ENCODE measurements around the gene IFT57.

The IFT57 gene

GRCh38 chr3:108239082-108239481 lies 16.9 kb upstream of the IFT57 start:
- no peak overlapping the region for H3K27ac ChIP-seq (ENCODE audit: low read depth, low read length)
- H3K27me3 ChIP-seq (ENCODE audit: control insufficient read depth, insufficient read depth, low read length): no peaks in the 10 kb centered on the region

GRCh38 chr3:108235290-108235689 lies 13.1 kb upstream of the IFT57 start:
- Histone ChIP-seq H3K36me3 (ENCODE audit: control insufficient read depth, insufficient read depth, low read length) (no peaks in the 10 kb centered on the region), H3K27ac (ENCODE audit: low read depth, low read length) (no peak overlapping the region), H3K9ac (ENCODE audit: low read length) (no peak overlapping the region), H3K4me3 (ENCODE audit: low read length) (no peak overlapping the region), H3K27me3 (ENCODE audit: control insufficient read depth, insufficient read depth, low read length) (no peaks in the 10 kb centered on the region), H3K4me1 (ENCODE audit: control insufficient read depth, insufficient read depth, low read length) (no peaks in the 10 kb centered on the region)

More at GRCh38 chr3:108239082-108239481, 16.9 kb upstream of the IFT57 start:
- Histone ChIP-seq H3K36me3 (ENCODE audit: control insufficient read depth, insufficient read depth, low read length) (no peaks in the 10 kb centered on the region), H3K9ac (ENCODE audit: low read length) (no peak overlapping the region), H3K4me3 (ENCODE audit: low read length) (no peak overlapping the region), H3K4me1 (ENCODE audit: control insufficient read depth, insufficient read depth, low read length) (no peaks in the 10 kb centered on the region)

GRCh38 chr3:108234387-108234957 lies 12.2 kb upstream of the IFT57 start:
- H3K27me3 ChIP-seq (ENCODE audit: control insufficient read depth, insufficient read depth, low read length): no peaks in the 10 kb centered on the region
- no peak overlapping the region for H3K9ac ChIP-seq (ENCODE audit: low read length)
- no peak overlapping the region for H3K4me3 ChIP-seq (ENCODE audit: low read length)
- H3K4me1 ChIP-seq (ENCODE audit: control insufficient read depth, insufficient read depth, low read length): no peaks in the 10 kb centered on the region
- no peak overlapping the region for H3K27ac ChIP-seq (ENCODE audit: low read depth, low read length)
- H3K36me3 ChIP-seq (ENCODE audit: control insufficient read depth, insufficient read depth, low read length): no peaks in the 10 kb centered on the region

GRCh38 chr3:108228286-108228685 lies 6.1 kb upstream of the IFT57 start:
- H3K36me3 ChIP-seq (ENCODE audit: control insufficient read depth, insufficient read depth, low read length): no peaks in the 10 kb centered on the region
- no peaks in the 10 kb centered on the region for H3K27me3 ChIP-seq (ENCODE audit: control insufficient read depth, insufficient read depth, low read length)
- H3K4me1 ChIP-seq (ENCODE audit: control insufficient read depth, insufficient read depth, low read length): peaks cover 2% of the 10 kb centered on the region
- no peak overlapping the region for H3K27ac ChIP-seq (ENCODE audit: low read depth, low read length)
- no peak overlapping the region for H3K4me3 ChIP-seq (ENCODE audit: low read length)
- no peak overlapping the region for H3K9ac ChIP-seq (ENCODE audit: low read length)

- H3K36me3 ChIP-seq (ENCODE audit: control insufficient read depth, insufficient read depth, low read length): no peaks in the 10 kb centered on the region
Observed at GRCh38 chr3:108227131-108227530, 4.9 kb upstream of the IFT57 start.

GRCh38 chr3:108225221-108225620 lies 3.0 kb upstream of the IFT57 start:
- Histone ChIP-seq H3K27ac (ENCODE audit: low read depth, low read length) (no peak overlapping the region), H3K9ac (ENCODE audit: low read length) (no peak overlapping the region), H3K36me3 (ENCODE audit: control insufficient read depth, insufficient read depth, low read length) (no peaks in the 10 kb centered on the region), H3K4me1 (ENCODE audit: control insufficient read depth, insufficient read depth, low read length) (peaks cover 12% of the 10 kb centered on the region), H3K4me3 (ENCODE audit: low read length) (no peak overlapping the region), H3K27me3 (ENCODE audit: control insufficient read depth, insufficient read depth, low read length) (no peaks in the 10 kb centered on the region)

More at GRCh38 chr3:108227131-108227530, 4.9 kb upstream of the IFT57 start:
- H3K27ac ChIP-seq (ENCODE audit: low read depth, low read length): no peak overlapping the region
- H3K4me1 ChIP-seq (ENCODE audit: control insufficient read depth, insufficient read depth, low read length): peaks cover 5% of the 10 kb centered on the region
- no peak overlapping the region for H3K4me3 ChIP-seq (ENCODE audit: low read length)
- H3K9ac ChIP-seq (ENCODE audit: low read length): no peak overlapping the region
- H3K27me3 ChIP-seq (ENCODE audit: control insufficient read depth, insufficient read depth, low read length): no peaks in the 10 kb centered on the region

- Histone ChIP-seq H3K4me3 (ENCODE audit: low read length) (no peak overlapping the region), H3K27ac (ENCODE audit: low read depth, low read length) (no peak overlapping the region), H3K4me1 (ENCODE audit: control insufficient read depth, insufficient read depth, low read length) (peaks cover 12% of the 10 kb centered on the region), H3K9ac (ENCODE audit: low read length) (no peak overlapping the region), H3K36me3 (ENCODE audit: control insufficient read depth, insufficient read depth, low read length) (no peaks in the 10 kb centered on the region), H3K27me3 (ENCODE audit: control insufficient read depth, insufficient read depth, low read length) (no peaks in the 10 kb centered on the region)
Observed at GRCh38 chr3:108223928-108224327, 1.7 kb upstream of the IFT57 start.

- peak overlapping the region; percentile 76 for H3K9ac ChIP-seq (ENCODE audit: low read length)
- no peaks in the 10 kb centered on the region for H3K36me3 ChIP-seq (ENCODE audit: control insufficient read depth, insufficient read depth, low read length)
- H3K27me3 ChIP-seq (ENCODE audit: control insufficient read depth, insufficient read depth, low read length): no peaks in the 10 kb centered on the region
- H3K27ac ChIP-seq (ENCODE audit: low read depth, low read length): peak overlapping the region; percentile 45
- H3K4me3 ChIP-seq (ENCODE audit: low read length): peak overlapping the region; percentile 92
- H3K4me1 ChIP-seq (ENCODE audit: control insufficient read depth, insufficient read depth, low read length): peaks cover 12% of the 10 kb centered on the region
Observed at GRCh38 chr3:108222853-108223565, 785 bp upstream of the IFT57 start.

- Histone ChIP-seq H3K4me1 (ENCODE audit: control insufficient read depth, insufficient read depth, low read length) (peaks cover 12% of the 10 kb centered on the region), H3K27ac (ENCODE audit: low read depth, low read length) (peak overlapping the region; percentile 59), H3K4me3 (ENCODE audit: low read length) (peak overlapping the region; percentile 92), H3K36me3 (ENCODE audit: control insufficient read depth, insufficient read depth, low read length) (no peaks in the 10 kb centered on the region), H3K27me3 (ENCODE audit: control insufficient read depth, insufficient read depth, low read length) (no peaks in the 10 kb centered on the region), H3K9ac (ENCODE audit: low read length) (no peak overlapping the region)
Observed at GRCh38 chr3:108221393-108221792, 831 bp downstream of the IFT57 start.

GRCh38 chr3:108219336-108219735 lies 2.9 kb downstream of the IFT57 start:
- Histone ChIP-seq H3K36me3 (ENCODE audit: control insufficient read depth, insufficient read depth, low read length) (no peaks in the 10 kb centered on the region), H3K4me3 (ENCODE audit: low read length) (no peak overlapping the region), H3K27me3 (ENCODE audit: control insufficient read depth, insufficient read depth, low read length) (no peaks in the 10 kb centered on the region), H3K4me1 (ENCODE audit: control insufficient read depth, insufficient read depth, low read length) (peaks cover 12% of the 10 kb centered on the region), H3K9ac (ENCODE audit: low read length) (no peak overlapping the region), H3K27ac (ENCODE audit: low read depth, low read length) (no peak overlapping the region)

GRCh38 chr3:108218811-108219210 lies 3.4 kb downstream of the IFT57 start:
- H3K4me1 ChIP-seq (ENCODE audit: control insufficient read depth, insufficient read depth, low read length): peaks cover 12% of the 10 kb centered on the region
- H3K36me3 ChIP-seq (ENCODE audit: control insufficient read depth, insufficient read depth, low read length): no peaks in the 10 kb centered on the region
- no peaks in the 10 kb centered on the region for H3K27me3 ChIP-seq (ENCODE audit: control insufficient read depth, insufficient read depth, low read length)
- no peak overlapping the region for H3K9ac ChIP-seq (ENCODE audit: low read length)
- no peak overlapping the region for H3K4me3 ChIP-seq (ENCODE audit: low read length)
- no peak overlapping the region for H3K27ac ChIP-seq (ENCODE audit: low read depth, low read length)

GRCh38 chr3:108215871-108216270 lies 6.4 kb downstream of the IFT57 start:
- peaks cover 3% of the 10 kb centered on the region for H3K4me1 ChIP-seq (ENCODE audit: control insufficient read depth, insufficient read depth, low read length)
- no peak overlapping the region for H3K27ac ChIP-seq (ENCODE audit: low read depth, low read length)
- no peaks in the 10 kb centered on the region for H3K27me3 ChIP-seq (ENCODE audit: control insufficient read depth, insufficient read depth, low read length)
- no peak overlapping the region for H3K9ac ChIP-seq (ENCODE audit: low read length)
- no peaks in the 10 kb centered on the region for H3K36me3 ChIP-seq (ENCODE audit: control insufficient read depth, insufficient read depth, low read length)
- H3K4me3 ChIP-seq (ENCODE audit: low read length): no peak overlapping the region

- no peak overlapping the region for H3K27ac ChIP-seq (ENCODE audit: low read depth, low read length)
- H3K36me3 ChIP-seq (ENCODE audit: control insufficient read depth, insufficient read depth, low read length): no peaks in the 10 kb centered on the region
- H3K4me3 ChIP-seq (ENCODE audit: low read length): no peak overlapping the region
- no peaks in the 10 kb centered on the region for H3K4me1 ChIP-seq (ENCODE audit: control insufficient read depth, insufficient read depth, low read length)
- H3K9ac ChIP-seq (ENCODE audit: low read length): no peak overlapping the region
- H3K27me3 ChIP-seq (ENCODE audit: control insufficient read depth, insufficient read depth, low read length): no peaks in the 10 kb centered on the region
Observed at GRCh38 chr3:108209579-108209978, 12.6 kb downstream of the IFT57 start.

Measured in rectal smooth muscle tissue (tissue), 1 donor.